EL (cell line): ENCODE measurements around the gene C17orf67.
"Not testable (repeated sequence)": the region's sequence is repeated elsewhere in the genome, so short reads cannot be mapped to it uniquely, and the experiment has no call there.

ENCODE experiments used
- DNase-seq: peaks from one replicate; pipeline ENCODE4 v3.0.0-alpha.2; 2016

The C17orf67 gene

GRCh38 chr17:56770427-56770826 lies 63.3 kb downstream of the C17orf67 start:
- DNase-seq = no peak

DNA sequence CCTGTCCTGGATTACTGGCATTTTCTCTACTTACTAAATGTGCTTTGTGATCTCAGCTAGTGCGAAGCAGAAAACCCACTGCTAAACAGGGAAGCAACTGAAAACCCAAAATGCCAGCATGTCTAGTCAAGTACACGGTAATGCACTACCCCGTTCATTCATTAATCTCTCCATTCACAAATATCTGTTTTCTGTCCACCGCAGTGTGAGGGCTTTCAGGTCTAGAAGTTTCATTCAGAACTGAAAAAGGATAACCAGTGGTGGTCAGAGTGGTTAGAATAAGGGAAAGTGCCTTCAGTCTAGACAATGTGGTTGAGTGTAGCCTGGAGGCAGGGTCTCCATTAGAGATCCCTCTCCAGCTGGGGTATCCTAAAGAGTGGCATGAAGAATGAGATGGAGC lies 68.3 kb downstream of the C17orf67 start:
- no peak for DNase-seq

DNA sequence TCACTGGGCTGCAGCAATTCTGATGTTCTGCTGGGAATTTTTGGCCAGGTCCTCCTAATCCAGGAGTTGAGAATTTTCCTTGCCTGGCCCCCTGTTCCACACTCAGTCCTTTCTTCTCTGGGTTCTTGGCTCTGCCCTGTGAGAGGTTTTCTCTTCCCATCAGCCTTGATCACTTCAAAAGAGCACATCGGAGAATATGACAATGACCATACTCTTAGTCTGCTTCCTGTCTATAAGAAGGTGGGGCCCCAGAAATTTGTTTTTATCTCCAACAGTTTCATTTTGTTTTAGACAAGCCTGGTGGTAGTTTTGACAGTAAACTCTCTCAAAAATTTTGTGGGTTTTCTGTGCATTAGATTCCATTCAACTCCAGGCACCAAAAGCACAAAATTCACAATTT lies 70.7 kb downstream of the C17orf67 start:
- DNase-seq = no peak

DNA sequence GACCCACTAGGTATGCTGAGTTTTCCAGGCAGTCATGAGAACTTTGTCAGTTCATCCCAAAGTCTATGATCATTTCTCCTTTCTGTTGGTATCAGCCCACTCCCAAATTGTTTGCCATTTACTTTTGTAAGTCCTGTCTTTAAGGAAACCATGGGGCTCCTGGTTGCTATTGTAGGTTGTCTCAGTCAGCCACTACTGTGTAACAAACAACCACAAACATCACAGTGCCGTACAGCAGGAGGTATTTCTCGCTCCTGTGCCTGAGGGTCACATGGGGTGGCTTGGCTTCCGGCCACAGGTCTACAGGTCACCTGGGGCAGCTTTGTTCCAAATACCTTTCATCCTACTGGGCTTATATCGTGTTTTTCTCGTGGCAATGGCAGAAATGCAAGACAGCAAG lies 71.6 kb downstream of the C17orf67 start:
- no peak for DNase-seq

- no peak for DNase-seq
Measured at GRCh38 chr17:56761387-56761786, 72.3 kb downstream of the C17orf67 start.

DNA sequence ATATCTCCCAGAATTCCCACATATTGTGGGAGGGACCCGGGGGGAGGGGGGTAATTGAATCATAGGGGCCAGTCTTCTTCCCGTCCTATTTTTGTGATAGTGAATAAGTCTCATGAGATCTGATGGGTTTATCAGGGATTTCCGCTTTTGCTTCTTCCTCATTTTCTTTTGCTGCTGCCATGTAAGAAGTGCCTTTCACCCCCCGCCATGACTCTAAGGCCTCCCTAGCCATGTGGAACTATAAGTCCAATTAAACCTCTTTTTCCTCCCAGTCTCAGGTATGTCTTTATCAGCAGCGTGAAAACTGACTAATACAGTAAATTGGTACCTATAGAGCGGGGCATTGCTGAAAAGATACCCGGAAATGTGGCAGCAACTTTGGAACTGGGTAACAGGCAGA lies 76.1 kb downstream of the C17orf67 start:
- not testable (repeated sequence) for DNase-seq

- DNase-seq = peak; percentile 95
Measured at GRCh38 chr17:56756536-56756935, 77.2 kb downstream of the C17orf67 start.

- DNase-seq = no peak
Measured at GRCh38 chr17:56755310-56755709, 78.4 kb downstream of the C17orf67 start.

DNA sequence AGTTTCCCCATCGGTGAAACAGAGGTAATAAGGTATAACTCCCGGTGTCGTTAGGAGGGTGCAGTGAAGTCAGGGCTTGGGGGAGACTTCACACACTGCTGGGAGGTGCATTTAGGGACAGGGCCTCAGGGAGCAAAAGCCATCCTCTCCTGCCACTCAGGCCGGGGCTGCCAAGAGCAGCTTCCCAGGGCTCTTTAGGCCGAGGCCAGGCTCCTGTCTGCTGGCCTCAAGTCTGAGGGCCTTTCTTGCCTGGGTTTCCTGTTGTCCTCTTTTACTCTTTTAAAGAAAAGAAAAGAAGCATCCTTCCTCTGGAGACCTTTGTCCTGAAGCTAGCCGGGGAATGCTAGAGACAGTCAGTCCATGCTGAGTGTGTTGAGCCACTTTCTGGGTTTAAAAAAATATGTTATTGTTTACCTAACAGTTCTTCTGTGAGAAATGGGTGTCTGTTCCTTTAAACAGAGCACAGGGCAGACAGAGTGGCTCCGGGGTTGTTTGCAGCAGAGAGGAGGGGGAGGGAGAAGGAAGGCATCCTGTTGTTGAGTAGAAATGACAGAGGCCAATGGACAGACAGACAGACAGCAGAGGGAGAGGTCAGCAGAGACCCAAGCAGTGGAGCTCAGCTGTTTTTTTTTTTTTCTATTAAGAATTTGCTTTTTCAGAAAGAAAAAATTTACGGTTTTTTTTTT lies 79.1 kb downstream of the C17orf67 start:
- peak; percentile 75 for DNase-seq

DNA sequence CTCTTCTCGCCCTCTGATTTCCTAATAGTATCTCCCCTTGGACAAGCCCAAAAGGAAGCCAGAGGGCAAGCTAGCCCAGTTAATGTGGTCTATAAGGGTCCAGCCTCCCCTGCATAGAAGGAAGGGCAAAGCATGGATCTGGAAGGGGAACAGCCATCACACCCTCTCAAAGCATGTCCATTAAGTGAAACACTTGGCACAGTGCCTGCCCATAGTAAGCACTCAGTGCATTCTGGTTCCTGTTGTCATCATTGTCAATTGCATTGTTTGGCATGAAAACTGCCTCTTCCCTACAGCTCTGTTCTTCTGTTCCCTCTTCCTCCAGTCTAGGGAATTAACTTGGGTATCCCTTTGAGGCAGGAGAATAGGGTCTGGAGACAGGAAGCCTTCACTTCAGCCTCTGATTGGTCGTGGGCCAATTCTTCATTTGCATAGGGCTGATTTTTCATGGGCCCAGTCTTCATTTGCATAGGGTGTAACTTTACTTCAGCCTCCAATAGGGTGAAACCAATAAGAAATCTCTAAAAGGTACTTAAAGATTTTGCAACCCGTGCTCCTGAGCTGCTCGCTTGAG lies 81.4 kb downstream of the C17orf67 start:
- peak; percentile 30 for DNase-seq

GRCh38 chr17:56751145-56751738 lies 82.5 kb downstream of the C17orf67 start:
- DNase-seq = peak; percentile 12

- peak; percentile 55 for DNase-seq
Measured at GRCh38 chr17:56744721-56745120, 89.0 kb downstream of the C17orf67 start.

GRCh38 chr17:56742601-56743000 lies 91.1 kb downstream of the C17orf67 start:
- peak; percentile 48 for DNase-seq
